GM19240 (cell line): Measurements from ENCODE around the gene GSDME.

Source experiments
- DNase-seq: peaks from one replicate; pipeline ENCODE4 v3.0.0; 2011; ENCODE audit warnings: low spot score; ENCODE audit not compliant: insufficient read length

GSDME gene

GRCh38 chr7:24723178-24723530 is 34.1 kb downstream of the GSDME start:
- no peak for DNase-seq

- no peak for DNase-seq
These were observed 34.7 kb downstream of the GSDME start for GRCh38 chr7:24722386-24723177.

- no peak for DNase-seq
These were observed 35.7 kb downstream of the GSDME start for GRCh38 chr7:24721481-24722001.

GRCh38 chr7:24720283-24720682 is 37.0 kb downstream of the GSDME start:
- no peak for DNase-seq

GRCh38 chr7:24718977-24719491 is 38.2 kb downstream of the GSDME start:
- DNase-seq: no peak

- DNase-seq: no peak
These were observed 38.8 kb downstream of the GSDME start for GRCh38 chr7:24718431-24718831.

- DNase-seq: no peak
These were observed 39.5 kb downstream of the GSDME start for GRCh38 chr7:24717694-24718320.

- no peak for DNase-seq
These were observed 40.0 kb downstream of the GSDME start for GRCh38 chr7:24717247-24717622.

- DNase-seq: no peak
These were observed 40.6 kb downstream of the GSDME start for GRCh38 chr7:24716480-24717246.

GRCh38 chr7:24715661-24716479 is 41.4 kb downstream of the GSDME start:
- DNase-seq: peak; percentile 55

- no peak for DNase-seq
These were observed 42.1 kb downstream of the GSDME start for GRCh38 chr7:24715171-24715570.

GRCh38 chr7:24714676-24715010 is 42.6 kb downstream of the GSDME start:
- DNase-seq: no peak

- DNase-seq: no peak
These were observed 43.2 kb downstream of the GSDME start for GRCh38 chr7:24713850-24714675.

GRCh38 chr7:24713039-24713793 is 44.0 kb downstream of the GSDME start:
- DNase-seq: no peak

GRCh38 chr7:24709585-24710360 is 47.5 kb downstream of the GSDME start:
- no peak for DNase-seq

GRCh38 chr7:24709051-24709450 is 48.2 kb downstream of the GSDME start:
- no peak for DNase-seq

- DNase-seq: no peak
These were observed 49.2 kb downstream of the GSDME start for GRCh38 chr7:24707988-24708615.
